K562 (cell line): Measurements from ENCODE around the gene MGRN1. TPM values are rescaled to one million over a fixed set of nuclear protein-coding genes. Genes with fewer than 3 reads are reported as not detected.

ENCODE experiments used
- BDP1 ChIP-seq: IDR thresholded peaks from 3 replicates; pipeline ENCODE4 v1.6.1; 2011; ENCODE audit not compliant: insufficient read length, insufficient read depth
- CBFA2T2 ChIP-seq: fragments of 450-650 bp; conservative IDR thresholded peaks from 2 replicates; pipeline ENCODE4 v1.6.1; 2017; ENCODE audit warnings: mild to moderate bottlenecking
- CSDE1 ChIP-seq, 2 experiments: fragments of 450-650 bp; IDR thresholded peaks; 2 replicates each; pipeline ENCODE4 v1.6.1; 2016; ENCODE audit warnings: mild to moderate bottlenecking in 1 of 2
- ETS1 ChIP-seq: conservative IDR thresholded peaks from 2 replicates; pipeline ENCODE4 v1.6.1; 2011; ENCODE audit warnings: low read depth, mild to moderate bottlenecking, low read length; ENCODE audit not compliant: control insufficient read depth
- FOXJ2 ChIP-seq: fragments of 200-800 bp; sonication (Bioruptor generic); IDR thresholded peaks from 2 replicates; pipeline ENCODE4 v1.6.1; 2016; ENCODE audit warnings: missing genetic modification characterization, missing compliant biosample characterization
- GTF2F1 ChIP-seq: IDR thresholded peaks from 2 replicates; pipeline ENCODE4 v1.6.1; 2011; ENCODE audit warnings: low read depth, low read length, improper control_type of control experiment
- HDAC1 ChIP-seq, 2 experiments: fragments of 450-650 bp; IDR thresholded peaks; 2 replicates each; pipeline ENCODE4 v1.6.1; 2016 to 2017; ENCODE audit warnings: inconsistent platforms in 1 of 2, mild to moderate bottlenecking in 1 of 2, moderate library complexity in 1 of 2
- NKRF ChIP-seq: fragments of 450-650 bp; IDR thresholded peaks from 2 replicates; pipeline ENCODE4 v1.6.1; 2016; ENCODE audit warnings: borderline replicate concordance
- NUFIP1 ChIP-seq: fragments of 450-650 bp; IDR thresholded peaks from 2 replicates; pipeline ENCODE4 v1.6.1; 2018; ENCODE audit not compliant: partially characterized antibody
- RBM25 ChIP-seq: fragments of 200-400 bp; formaldehyde crosslinking; IDR thresholded peaks from 2 replicates; pipeline ENCODE4 v1.6.1; 2018; ENCODE audit warnings: low read length, low read depth, moderate library complexity; ENCODE audit not compliant: severe bottlenecking
- RFX1 ChIP-seq: fragments of 450-650 bp; IDR thresholded peaks from 2 replicates; pipeline ENCODE4 v1.6.1; 2016; ENCODE audit warnings: mild to moderate bottlenecking, moderate library complexity
- RNF2 ChIP-seq: sonication (generic); IDR thresholded peaks from 2 replicates; pipeline ENCODE4 v1.6.1; 2016
- TFAP4 ChIP-seq: sonication (generic); formaldehyde crosslinking; IDR thresholded peaks from 2 replicates; pipeline ENCODE4 v1.8.0; 2022; ENCODE audit warnings: missing genetic modification reagents, mild to moderate bottlenecking, moderate library complexity, borderline replicate concordance
- TSHZ1 ChIP-seq: fragments of 250-450 bp; sonication (Bioruptor Pico); IDR thresholded peaks from 2 replicates; pipeline ENCODE4 v1.4.0; 2020; ENCODE audit warnings: mild to moderate bottlenecking, moderate library complexity
- ZBTB7A ChIP-seq: IDR thresholded peaks from 2 replicates; pipeline ENCODE4 v1.6.1; 2011; ENCODE audit warnings: low read depth, mild to moderate bottlenecking, low read length, moderate library complexity, borderline replicate concordance; ENCODE audit not compliant: control insufficient read depth
- ZNF395 ChIP-seq: fragments of 200-800 bp; sonication (Bioruptor generic); IDR thresholded peaks from 2 replicates; pipeline ENCODE4 v1.6.1; 2017; ENCODE audit warnings: missing genetic modification characterization, missing compliant biosample characterization
- polyA plus RNA-seq, 8 experiments: library from polyadenylated mRNA; depleted of rRNA in 4 of 8; stranded (reverse) in 5 of 8; unstranded in 3 of 8; fragments of >200 nt; fragmentation: Nextera tagmentation in 2 of 8; fragmentation: Illumina TruSeq in 1 of 8; extraction: Ambion mirVana in 2 of 8; extraction: Trizol in 1 of 8; gene quantifications; 2 replicates each; pipeline versions ENCODE4 v1.2.1 to v1.2.3, GENCODE V29; 2011 to 2014; ENCODE audit warnings: inconsistent platforms in 1 of 8, missing spikeins in 1 of 8
- total RNA-seq, 7 experiments: library from RNA; depleted of rRNA in 6 of 7; stranded (reverse); fragments of >200 nt in 6 of 7; fragmentation: Illumina TruSeq in 2 of 7; extraction: Trizol in 2 of 7; gene quantifications; 2 replicates each; pipeline versions ENCODE4 v1.2.1 to v1.2.3, GENCODE V29; 2011 to 2021; ENCODE audit warnings: low replicate concordance in 1 of 7

The MGRN1 gene
- total and polyA plus RNA-seq, 9 of the 15 experiments (the other 6 are each of a cell fraction or from before 2014, with no cell fraction given), result 0.15 to 37.9 (median 6.0) TPM

GRCh38 chr16:4734730-4735535 is 110.3 kb downstream of the MGRN1 start (continued):
- TF ChIP-seq ZNF395 (CRISPR knock-in tag) (0 out of 2 replicates have a peak, but pooled peaks have one; percentile 45), BDP1 (no peak), NKRF (peak; percentile 91; the same call in 1 of the 2 replicates), TSHZ1 (no peak), TFAP4 (CRISPR knock-in tag) (peak; percentile 17; the same call in 1 of the 2 replicates), CBFA2T2 (no peak), ETS1 (peak; percentile 90), GTF2F1 (no peak), RBM25 (peak; percentile 13), RFX1 (peak; percentile 99), RNF2 (no peak), FOXJ2 (tag) (0 out of 2 replicates have a peak, but pooled peaks have one; percentile 60), ZBTB7A (peak; percentile 72; the same call in 1 of the 2 replicates), HDAC1 (IDR thresholded peaks at IDR 0.05) (peak in 1 of 2 experiments; percentile 98; a peak in 2 of 4 replicates), CSDE1 (IDR thresholded peaks at IDR 0.05) (peak in 1 of 2 experiments; percentile 68; a peak in 1 of 4 replicates), NUFIP1 (no peak)
